Measurements from ENCODE around the gene SARM1. TPM values are rescaled to one million over a fixed set of nuclear protein-coding genes. Genes with fewer than 3 reads are reported as not detected.

SARM1 gene
- total RNA-seq, 1 donor from 2014 or later: 14.1 TPM

DNA sequence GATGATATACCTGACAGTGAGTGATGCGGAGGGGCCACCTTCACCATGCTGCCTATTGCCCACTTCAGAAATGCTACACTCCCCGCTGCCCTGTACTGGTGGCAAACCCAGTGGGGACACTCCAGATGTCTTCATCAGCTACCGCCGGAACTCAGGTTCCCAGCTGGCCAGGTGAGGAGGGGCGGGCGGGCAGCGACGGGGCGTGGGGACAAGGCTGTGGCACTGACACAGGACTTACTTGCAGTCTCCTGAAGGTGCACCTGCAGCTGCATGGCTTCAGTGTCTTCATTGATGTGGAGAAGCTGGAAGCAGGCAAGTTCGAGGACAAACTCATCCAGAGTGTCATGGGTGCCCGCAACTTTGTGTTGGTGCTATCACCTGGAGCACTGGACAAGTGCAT is 16.6 kb downstream of the SARM1 start:
- Histone ChIP-seq H3K27ac (no peak overlapping the region), H3K36me3 (peaks cover 65% of the 10 kb centered on the region), H3K4me1 (peaks cover 17% of the 10 kb centered on the region), H3K9me3 (no peaks in the 10 kb centered on the region), H3K27me3 (ENCODE audit: low read depth) (no peaks in the 10 kb centered on the region), H3K4me3 (no peak overlapping the region)
- intact Hi-C loops (cut with DNase I): no loop called here
- TF ChIP-seq, protein P1, sequence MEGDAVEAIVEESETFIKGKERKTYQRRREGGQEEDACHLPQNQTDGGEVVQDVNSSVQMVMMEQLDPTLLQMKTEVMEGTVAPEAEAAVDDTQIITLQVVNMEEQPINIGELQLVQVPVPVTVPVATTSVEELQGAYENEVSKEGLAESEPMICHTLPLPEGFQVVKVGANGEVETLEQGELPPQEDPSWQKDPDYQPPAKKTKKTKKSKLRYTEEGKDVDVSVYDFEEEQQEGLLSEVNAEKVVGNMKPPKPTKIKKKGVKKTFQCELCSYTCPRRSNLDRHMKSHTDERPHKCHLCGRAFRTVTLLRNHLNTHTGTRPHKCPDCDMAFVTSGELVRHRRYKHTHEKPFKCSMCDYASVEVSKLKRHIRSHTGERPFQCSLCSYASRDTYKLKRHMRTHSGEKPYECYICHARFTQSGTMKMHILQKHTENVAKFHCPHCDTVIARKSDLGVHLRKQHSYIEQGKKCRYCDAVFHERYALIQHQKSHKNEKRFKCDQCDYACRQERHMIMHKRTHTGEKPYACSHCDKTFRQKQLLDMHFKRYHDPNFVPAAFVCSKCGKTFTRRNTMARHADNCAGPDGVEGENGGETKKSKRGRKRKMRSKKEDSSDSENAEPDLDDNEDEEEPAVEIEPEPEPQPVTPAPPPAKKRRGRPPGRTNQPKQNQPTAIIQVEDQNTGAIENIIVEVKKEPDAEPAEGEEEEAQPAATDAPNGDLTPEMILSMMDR (IDR thresholded peaks at IDR 0.05): no peak
- DNase-seq (no peak), ATAC-seq (no peak)

DNA sequence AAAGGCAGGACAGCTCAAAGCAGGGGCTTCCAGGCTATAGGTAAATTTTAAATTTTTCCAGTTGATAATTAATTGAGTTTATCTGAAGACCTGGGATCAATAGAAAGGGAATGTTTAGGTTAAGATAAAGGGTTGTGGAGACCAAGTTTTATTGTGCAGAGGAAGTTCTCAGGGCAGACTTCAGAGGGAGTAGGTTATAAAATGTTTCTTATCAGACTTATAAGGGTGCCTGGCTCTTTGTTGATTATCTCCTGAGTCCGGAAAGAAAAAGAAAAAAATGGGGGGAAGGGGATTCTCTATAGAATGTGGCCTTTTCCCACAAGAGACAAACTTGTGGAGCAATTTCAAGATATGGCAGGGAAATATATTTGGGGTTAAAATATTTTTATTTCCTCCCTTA is 18.6 kb downstream of the SARM1 start:
- intact Hi-C loops (cut with DNase I): no loop called here
- Histone ChIP-seq H3K4me1 (peaks cover 6% of the 10 kb centered on the region), H3K36me3 (peaks cover 83% of the 10 kb centered on the region), H3K4me3 (no peak overlapping the region), H3K27me3 (ENCODE audit: low read depth) (no peaks in the 10 kb centered on the region), H3K27ac (no peak overlapping the region), H3K9me3 (no peaks in the 10 kb centered on the region)
- ATAC-seq: no peak
- DNase-seq: no peak
- TF ChIP-seq, protein P1 (IDR thresholded peaks at IDR 0.05): no peak

DNA sequence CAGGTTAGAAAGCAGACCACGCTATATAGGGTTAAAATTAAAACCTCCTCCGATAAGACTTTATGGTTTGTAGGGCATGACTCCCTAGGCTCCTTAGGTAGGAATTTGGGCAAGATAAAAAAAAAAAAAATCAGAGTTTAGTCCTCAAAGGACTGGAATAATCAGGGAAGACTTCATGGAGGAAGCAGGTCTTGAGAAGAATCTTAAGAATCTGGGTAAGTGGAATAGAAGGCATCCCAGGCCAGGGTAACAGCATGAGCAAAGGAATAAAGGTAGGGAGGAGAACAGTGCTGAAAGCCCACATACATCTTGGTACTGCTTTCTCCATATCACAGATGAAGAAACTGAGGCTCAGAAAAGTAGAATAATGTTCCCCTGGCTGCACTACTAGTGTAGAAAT is 19.1 kb downstream of the SARM1 start:
- no peaks in the 10 kb centered on the region for H3K9me3 ChIP-seq
- DNase-seq (no peak), ATAC-seq (no peak)
- intact Hi-C loops (cut with DNase I): no loop called here
- TF ChIP-seq, protein P1 (IDR thresholded peaks at IDR 0.05): no peak
- no peak overlapping the region for H3K4me3 ChIP-seq
- no peaks in the 10 kb centered on the region for H3K27me3 ChIP-seq (ENCODE audit: low read depth)
- H3K27ac ChIP-seq: no peak overlapping the region
- H3K36me3 ChIP-seq: peaks cover 88% of the 10 kb centered on the region
- H3K4me1 ChIP-seq: peaks cover 2% of the 10 kb centered on the region

DNA sequence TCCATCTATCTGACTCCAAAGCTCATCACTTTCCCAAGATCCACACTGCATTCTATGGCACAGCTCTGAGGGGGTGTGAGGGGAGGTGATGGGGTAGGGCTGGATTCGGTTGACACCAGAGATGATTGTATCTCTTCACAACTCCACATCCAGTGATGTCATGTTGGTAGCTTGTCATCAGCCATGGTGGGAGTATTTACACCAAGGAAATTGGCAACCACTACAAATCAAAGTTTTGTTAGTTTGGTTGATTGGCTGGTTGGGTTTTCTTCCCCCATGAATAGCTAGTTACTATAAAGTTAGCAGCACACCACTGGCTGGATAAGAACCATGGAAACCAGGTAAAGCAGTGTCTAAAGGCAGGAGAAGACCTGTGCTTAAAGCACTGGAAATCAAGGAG is 19.5 kb downstream of the SARM1 start:
- Histone ChIP-seq H3K9me3 (no peaks in the 10 kb centered on the region), H3K4me1 (no peaks in the 10 kb centered on the region), H3K4me3 (no peak overlapping the region), H3K27ac (no peak overlapping the region), H3K27me3 (ENCODE audit: low read depth) (no peaks in the 10 kb centered on the region), H3K36me3 (peaks cover 92% of the 10 kb centered on the region)
- TF ChIP-seq, protein P1 (IDR thresholded peaks at IDR 0.05): no peak
- ATAC-seq: no peak
- intact Hi-C loops (cut with DNase I): no loop called here
- no peak for DNase-seq

DNA sequence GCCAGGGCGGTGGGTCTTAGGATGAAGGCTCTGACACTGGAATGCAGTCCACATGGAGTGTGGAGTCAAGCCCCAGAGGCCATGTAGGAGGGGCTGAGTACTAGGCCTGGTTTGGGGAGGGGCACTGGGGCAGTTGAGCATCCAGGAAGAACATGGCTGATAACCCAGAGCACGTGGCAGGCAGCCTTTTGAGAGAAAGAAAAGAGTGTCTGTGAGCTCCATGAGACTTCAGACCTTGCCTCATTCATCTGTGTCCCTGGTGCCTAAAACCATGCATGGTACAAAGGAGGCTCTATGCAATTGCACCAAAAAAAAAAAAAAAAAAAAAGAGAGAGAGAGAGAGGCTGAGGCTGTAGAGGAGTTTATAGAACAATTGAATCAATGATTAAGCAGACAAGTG is 19.9 kb downstream of the SARM1 start:
- DNase-seq: no peak
- ATAC-seq: no peak

More for the DNA sequence above, 19.9 kb downstream of the SARM1 start:
- Histone ChIP-seq H3K4me1 (no peaks in the 10 kb centered on the region), H3K36me3 (peaks cover 96% of the 10 kb centered on the region), H3K27me3 (ENCODE audit: low read depth) (no peaks in the 10 kb centered on the region), H3K27ac (no peak overlapping the region), H3K4me3 (no peak overlapping the region), H3K9me3 (no peaks in the 10 kb centered on the region)
- intact Hi-C loops (cut with DNase I): no loop called here
- TF ChIP-seq, protein P1 (IDR thresholded peaks at IDR 0.05): no peak

All from lower lobe of right lung (tissue), 2 donors.